Measurements from ENCODE around the gene FBH1.

FBH1 gene

DNA sequence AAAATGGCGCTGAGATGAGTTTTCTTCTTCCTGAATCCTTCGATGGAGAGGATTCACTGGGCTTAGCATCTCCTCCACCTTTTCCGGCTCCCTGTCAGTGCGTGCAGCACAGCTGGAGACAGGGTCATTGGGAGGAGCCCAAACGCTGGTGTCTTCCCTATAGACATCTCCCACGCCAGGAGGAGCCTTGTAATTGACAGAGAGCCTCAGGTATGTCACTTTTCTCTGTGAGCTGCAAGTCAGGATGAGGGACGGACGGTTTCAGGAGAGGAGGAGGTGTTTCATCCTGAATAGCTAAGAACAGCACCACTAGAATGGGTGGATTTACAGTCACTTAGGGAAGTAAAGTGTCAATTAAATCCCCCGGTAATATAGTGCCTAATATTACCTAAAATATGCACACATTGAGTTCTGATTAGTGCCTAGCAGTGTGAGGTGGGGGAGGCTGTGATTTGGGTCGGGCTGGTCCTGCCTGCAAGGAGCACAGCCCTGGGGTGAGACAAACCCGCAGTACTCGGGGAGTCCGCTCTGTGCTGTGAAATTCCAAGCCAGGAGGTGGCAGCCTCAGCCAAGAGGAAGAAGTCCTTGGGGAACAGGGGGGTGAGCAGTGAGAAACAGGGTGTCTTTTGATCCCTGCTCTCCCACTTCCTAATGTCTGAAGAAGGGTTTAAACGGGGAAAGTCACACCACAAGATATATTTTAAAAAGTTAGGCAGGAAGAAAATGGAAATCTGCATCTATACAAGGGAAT, 59.1 kb downstream of the FBH1 start:
- DNase-seq (ENCODE audit: low spot score) (no peak), ATAC-seq (ENCODE audit: low read depth) (no peak)
- Histone ChIP-seq H3K27ac (ENCODE audit: poor library complexity, severe bottlenecking) (no peak overlapping the region), H3K9me3 (ENCODE audit: severe bottlenecking) (no peaks in the 10 kb centered on the region), H3K4me3 (ENCODE audit: severe bottlenecking) (no peak overlapping the region), H3K27me3 (ENCODE audit: insufficient read depth, poor library complexity, severe bottlenecking) (no peaks in the 10 kb centered on the region), H3K36me3 (ENCODE audit: low read depth) (no peaks in the 10 kb centered on the region), H3K4me1 (ENCODE audit: insufficient read depth, poor library complexity, severe bottlenecking) (peaks cover 34% of the 10 kb centered on the region)
- TF ChIP-seq, protein P1, sequence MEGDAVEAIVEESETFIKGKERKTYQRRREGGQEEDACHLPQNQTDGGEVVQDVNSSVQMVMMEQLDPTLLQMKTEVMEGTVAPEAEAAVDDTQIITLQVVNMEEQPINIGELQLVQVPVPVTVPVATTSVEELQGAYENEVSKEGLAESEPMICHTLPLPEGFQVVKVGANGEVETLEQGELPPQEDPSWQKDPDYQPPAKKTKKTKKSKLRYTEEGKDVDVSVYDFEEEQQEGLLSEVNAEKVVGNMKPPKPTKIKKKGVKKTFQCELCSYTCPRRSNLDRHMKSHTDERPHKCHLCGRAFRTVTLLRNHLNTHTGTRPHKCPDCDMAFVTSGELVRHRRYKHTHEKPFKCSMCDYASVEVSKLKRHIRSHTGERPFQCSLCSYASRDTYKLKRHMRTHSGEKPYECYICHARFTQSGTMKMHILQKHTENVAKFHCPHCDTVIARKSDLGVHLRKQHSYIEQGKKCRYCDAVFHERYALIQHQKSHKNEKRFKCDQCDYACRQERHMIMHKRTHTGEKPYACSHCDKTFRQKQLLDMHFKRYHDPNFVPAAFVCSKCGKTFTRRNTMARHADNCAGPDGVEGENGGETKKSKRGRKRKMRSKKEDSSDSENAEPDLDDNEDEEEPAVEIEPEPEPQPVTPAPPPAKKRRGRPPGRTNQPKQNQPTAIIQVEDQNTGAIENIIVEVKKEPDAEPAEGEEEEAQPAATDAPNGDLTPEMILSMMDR (IDR thresholded peaks at IDR 0.05; ENCODE audit: poor library complexity, severe bottlenecking): peak; percentile 52

GRCh38 chr10:5951167-5951711, 61.2 kb downstream of the FBH1 start:
- DNase-seq (ENCODE audit: low spot score) (no peak), ATAC-seq (ENCODE audit: low read depth) (peak; percentile 77)
- H3K36me3 ChIP-seq (ENCODE audit: low read depth): no peaks in the 10 kb centered on the region
- peak overlapping the region; percentile 35 for H3K27ac ChIP-seq (ENCODE audit: poor library complexity, severe bottlenecking)
- no peaks in the 10 kb centered on the region for H3K27me3 ChIP-seq (ENCODE audit: insufficient read depth, poor library complexity, severe bottlenecking)
- H3K4me3 ChIP-seq (ENCODE audit: severe bottlenecking): no peak overlapping the region
- H3K9me3 ChIP-seq (ENCODE audit: severe bottlenecking): no peaks in the 10 kb centered on the region
- TF ChIP-seq, protein P1 (IDR thresholded peaks at IDR 0.05; ENCODE audit: poor library complexity, severe bottlenecking): no peak
- peaks cover 14% of the 10 kb centered on the region for H3K4me1 ChIP-seq (ENCODE audit: insufficient read depth, poor library complexity, severe bottlenecking)

GRCh38 chr10:5951721-5952407, 61.8 kb downstream of the FBH1 start:
- no peak for ATAC-seq (ENCODE audit: low read depth)

GRCh38 chr10:5952731-5953385, 62.8 kb downstream of the FBH1 start:
- Histone ChIP-seq H3K4me3 (ENCODE audit: severe bottlenecking) (no peak overlapping the region), H3K9me3 (ENCODE audit: severe bottlenecking) (no peaks in the 10 kb centered on the region), H3K27ac (ENCODE audit: poor library complexity, severe bottlenecking) (no peak overlapping the region), H3K36me3 (ENCODE audit: low read depth) (no peaks in the 10 kb centered on the region), H3K27me3 (ENCODE audit: insufficient read depth, poor library complexity, severe bottlenecking) (no peaks in the 10 kb centered on the region), H3K4me1 (ENCODE audit: insufficient read depth, poor library complexity, severe bottlenecking) (peaks cover 14% of the 10 kb centered on the region)
- TF ChIP-seq, protein P1 (IDR thresholded peaks at IDR 0.05; ENCODE audit: poor library complexity, severe bottlenecking): no peak
- ATAC-seq (ENCODE audit: low read depth): no peak
- no peak for DNase-seq (ENCODE audit: low spot score)

More at GRCh38 chr10:5951721-5952407, 61.8 kb downstream of the FBH1 start:
- H3K27me3 ChIP-seq (ENCODE audit: insufficient read depth, poor library complexity, severe bottlenecking): no peaks in the 10 kb centered on the region
- H3K36me3 ChIP-seq (ENCODE audit: low read depth): no peaks in the 10 kb centered on the region
- TF ChIP-seq, protein P1 (IDR thresholded peaks at IDR 0.05; ENCODE audit: poor library complexity, severe bottlenecking): no peak
- no peak for DNase-seq (ENCODE audit: low spot score)
- H3K4me1 ChIP-seq (ENCODE audit: insufficient read depth, poor library complexity, severe bottlenecking): peaks cover 14% of the 10 kb centered on the region
- no peaks in the 10 kb centered on the region for H3K9me3 ChIP-seq (ENCODE audit: severe bottlenecking)
- no peak overlapping the region for H3K4me3 ChIP-seq (ENCODE audit: severe bottlenecking)
- peak overlapping the region; percentile 35 for H3K27ac ChIP-seq (ENCODE audit: poor library complexity, severe bottlenecking)

Data from RWPE2 (cell line).